ENCODE data around the gene SGK1.
"Not testable (repeated sequence)": the region's sequence is repeated elsewhere in the genome, so short reads cannot be mapped to it uniquely, and the experiment has no call there.

Gene SGK1

GRCh38 chr6:134211297-134211696 lies 106.6 kb downstream of the SGK1 start:
- H3K79me2 ChIP-seq (ENCODE audit: control insufficient read depth, low read length) = no peaks in the 10 kb centered on the region
- H4K20me1 ChIP-seq (ENCODE audit: control insufficient read depth, insufficient read depth, low read depth, low read length) = no peaks in the 10 kb centered on the region
- H3K36me3 ChIP-seq (ENCODE audit: control insufficient read depth, low read length) = no peaks in the 10 kb centered on the region
- TF ChIP-seq, protein P1, sequence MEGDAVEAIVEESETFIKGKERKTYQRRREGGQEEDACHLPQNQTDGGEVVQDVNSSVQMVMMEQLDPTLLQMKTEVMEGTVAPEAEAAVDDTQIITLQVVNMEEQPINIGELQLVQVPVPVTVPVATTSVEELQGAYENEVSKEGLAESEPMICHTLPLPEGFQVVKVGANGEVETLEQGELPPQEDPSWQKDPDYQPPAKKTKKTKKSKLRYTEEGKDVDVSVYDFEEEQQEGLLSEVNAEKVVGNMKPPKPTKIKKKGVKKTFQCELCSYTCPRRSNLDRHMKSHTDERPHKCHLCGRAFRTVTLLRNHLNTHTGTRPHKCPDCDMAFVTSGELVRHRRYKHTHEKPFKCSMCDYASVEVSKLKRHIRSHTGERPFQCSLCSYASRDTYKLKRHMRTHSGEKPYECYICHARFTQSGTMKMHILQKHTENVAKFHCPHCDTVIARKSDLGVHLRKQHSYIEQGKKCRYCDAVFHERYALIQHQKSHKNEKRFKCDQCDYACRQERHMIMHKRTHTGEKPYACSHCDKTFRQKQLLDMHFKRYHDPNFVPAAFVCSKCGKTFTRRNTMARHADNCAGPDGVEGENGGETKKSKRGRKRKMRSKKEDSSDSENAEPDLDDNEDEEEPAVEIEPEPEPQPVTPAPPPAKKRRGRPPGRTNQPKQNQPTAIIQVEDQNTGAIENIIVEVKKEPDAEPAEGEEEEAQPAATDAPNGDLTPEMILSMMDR (IDR thresholded peaks at IDR 0.05; ENCODE audit: low read depth, low read length, poor library complexity, severe bottlenecking) = no peak
- no peak for TF ChIP-seq EZH2phosphoT487 (IDR thresholded peaks at IDR 0.05; ENCODE audit: borderline replicate concordance, low read length)
- no peaks in the 10 kb centered on the region for H3K9me3 ChIP-seq (ENCODE audit: control insufficient read depth, insufficient read depth, low read length)
- H3F3A ChIP-seq (ENCODE audit: control insufficient read depth, insufficient read depth) = peaks cover 8% of the 10 kb centered on the region
- no peak overlapping the region for H3K4me3 ChIP-seq (ENCODE audit: low read length)
- H3K9me2 ChIP-seq (replicated peaks; ENCODE audit: control insufficient read depth, low read length) = no peaks in the 10 kb centered on the region
- H3K4me2 ChIP-seq (ENCODE audit: low read length) = peak overlapping the region; percentile 56
- H3K27me3 ChIP-seq (ENCODE audit: control insufficient read depth, low read length) = no peaks in the 10 kb centered on the region
- H3K27ac ChIP-seq (ENCODE audit: low read depth, low read length) = no peak overlapping the region
- peaks cover 42% of the 10 kb centered on the region for H3K4me1 ChIP-seq (ENCODE audit: control insufficient read depth, low read length)

- peaks cover 20% of the 10 kb centered on the region for H3K4me1 ChIP-seq (ENCODE audit: control insufficient read depth, low read length)
- H3K4me2 ChIP-seq (ENCODE audit: low read length) = no peak overlapping the region
- H3K27ac ChIP-seq (ENCODE audit: low read depth, low read length) = no peak overlapping the region
- peaks cover 5% of the 10 kb centered on the region; the same call in 1 of the 2 replicates for H3F3A ChIP-seq (ENCODE audit: control insufficient read depth, insufficient read depth)
- no peak for TF ChIP-seq EZH2phosphoT487 (IDR thresholded peaks at IDR 0.05; ENCODE audit: borderline replicate concordance, low read length)
- TF ChIP-seq, protein P1 (IDR thresholded peaks at IDR 0.05; ENCODE audit: low read depth, low read length, poor library complexity, severe bottlenecking) = no peak
- no peaks in the 10 kb centered on the region for H3K27me3 ChIP-seq (ENCODE audit: control insufficient read depth, low read length)
- H3K36me3 ChIP-seq (ENCODE audit: control insufficient read depth, low read length) = no peaks in the 10 kb centered on the region
- no peaks in the 10 kb centered on the region for H3K79me2 ChIP-seq (ENCODE audit: control insufficient read depth, low read length)
- no peaks in the 10 kb centered on the region for H3K9me2 ChIP-seq (replicated peaks; ENCODE audit: control insufficient read depth, low read length)
- peaks cover 4% of the 10 kb centered on the region; the same call in 1 of the 2 replicates for H3K9me3 ChIP-seq (ENCODE audit: control insufficient read depth, insufficient read depth, low read length)
- no peaks in the 10 kb centered on the region for H4K20me1 ChIP-seq (ENCODE audit: control insufficient read depth, insufficient read depth, low read depth, low read length)
- no peak overlapping the region for H3K4me3 ChIP-seq (ENCODE audit: low read length)
These were observed 110.5 kb downstream of the SGK1 start for GRCh38 chr6:134207421-134207820.

GRCh38 chr6:134205366-134205765 lies 112.5 kb downstream of the SGK1 start:
- Histone ChIP-seq H3F3A (ENCODE audit: control insufficient read depth, insufficient read depth) (0 out of 2 replicates have a peak, but pooled peaks cover 3% of the 10 kb centered on the region), H3K9me3 (ENCODE audit: control insufficient read depth, insufficient read depth, low read length) (peaks cover 4% of the 10 kb centered on the region; the same call in 1 of the 2 replicates), H3K27ac (ENCODE audit: low read depth, low read length) (no peak overlapping the region), H4K20me1 (ENCODE audit: control insufficient read depth, insufficient read depth, low read depth, low read length) (no peaks in the 10 kb centered on the region), H3K36me3 (ENCODE audit: control insufficient read depth, low read length) (no peaks in the 10 kb centered on the region), H3K4me2 (ENCODE audit: low read length) (no peak overlapping the region), H3K4me1 (ENCODE audit: control insufficient read depth, low read length) (peaks cover 10% of the 10 kb centered on the region), H3K9me2 (replicated peaks; ENCODE audit: control insufficient read depth, low read length) (no peaks in the 10 kb centered on the region), H3K27me3 (ENCODE audit: control insufficient read depth, low read length) (no peaks in the 10 kb centered on the region), H3K4me3 (ENCODE audit: low read length) (no peak overlapping the region), H3K79me2 (ENCODE audit: control insufficient read depth, low read length) (no peaks in the 10 kb centered on the region)
- TF ChIP-seq EZH2phosphoT487 (IDR thresholded peaks at IDR 0.05; ENCODE audit: borderline replicate concordance, low read length) = no peak

DNA sequence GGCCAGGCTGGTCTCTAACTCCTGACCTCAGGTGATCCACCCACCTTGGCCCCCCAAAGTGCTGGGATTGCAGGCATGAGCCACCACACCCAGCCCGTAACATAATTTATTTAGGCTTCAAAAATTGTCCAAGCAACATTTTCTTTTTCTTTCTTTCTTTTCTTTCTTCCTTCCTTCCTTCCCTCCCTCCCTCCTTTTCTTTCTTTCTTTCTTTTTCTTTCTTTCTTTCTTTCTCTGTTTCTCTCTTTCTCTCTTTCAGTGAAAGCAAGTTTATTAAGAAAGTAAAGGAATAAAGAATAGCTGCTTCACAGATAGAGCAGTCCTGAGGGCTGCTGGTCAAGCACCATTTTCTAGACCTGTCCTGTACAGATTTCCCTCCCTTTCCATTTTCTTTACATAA lies 113.2 kb downstream of the SGK1 start:
- H3F3A ChIP-seq (ENCODE audit: control insufficient read depth, insufficient read depth); H3K9me3 ChIP-seq (ENCODE audit: control insufficient read depth, insufficient read depth, low read length); H4K20me1 ChIP-seq (ENCODE audit: control insufficient read depth, insufficient read depth, low read depth, low read length); H3K79me2 ChIP-seq (ENCODE audit: control insufficient read depth, low read length); H3K4me3 ChIP-seq (ENCODE audit: low read length); H3K27me3 ChIP-seq (ENCODE audit: control insufficient read depth, low read length); H3K4me2 ChIP-seq (ENCODE audit: low read length); H3K9me2 ChIP-seq (replicated peaks; ENCODE audit: control insufficient read depth, low read length); H3K36me3 ChIP-seq (ENCODE audit: control insufficient read depth, low read length); H3K27ac ChIP-seq (ENCODE audit: low read depth, low read length): not testable (repeated sequence)
- peaks cover 10% of the 10 kb centered on the region for H3K4me1 ChIP-seq (ENCODE audit: control insufficient read depth, low read length)

Measured in DOHH2 (cell line).